Calu3 (cell line): ENCODE results near the gene OR5C1. TPM values are rescaled to one million over a fixed set of nuclear protein-coding genes. Genes with fewer than 3 reads are reported as not detected.

Experiments
- BruUV-seq: library from RNA; stranded (reverse); fragments of 400-500 nt; replicated peaks from 2 replicates; lab custom pipeline; 2021; lab: Mats Ljungman, UMichigan
- CTCF ChIA-PET: fragments of 300-600 bp; sonication (Branson Sonifier 250); formaldehyde crosslinking; loops from one replicate; lab custom pipeline; 2022; ENCODE audit warnings: antibody characterized with exemption; lab: Charles Lee
- DNase-seq: peaks from one replicate; pipeline ENCODE4 v3.0.0; 2022
- H3K27ac Mint-ChIP-seq: one replicate; pipeline ENCODE4 v1.8.0; 2022; ENCODE audit warnings: mixed read lengths; ENCODE audit not compliant: unreplicated experiment
- H3K27me3 Mint-ChIP-seq: one replicate; pipeline ENCODE4 v1.8.0; 2022; ENCODE audit warnings: mixed read lengths; ENCODE audit not compliant: unreplicated experiment
- H3K36me3 Mint-ChIP-seq: one replicate; pipeline ENCODE4 v1.8.0; 2022; ENCODE audit warnings: mild to moderate bottlenecking, moderate library complexity, mixed read lengths; ENCODE audit not compliant: insufficient read depth, unreplicated experiment
- H3K4me1 Mint-ChIP-seq: one replicate; pipeline ENCODE4 v1.8.0; 2022; ENCODE audit warnings: mild to moderate bottlenecking, low read depth, mixed read lengths; ENCODE audit not compliant: unreplicated experiment
- H3K4me3 Mint-ChIP-seq: one replicate; pipeline ENCODE4 v1.8.0; 2022; ENCODE audit warnings: mild to moderate bottlenecking, low read depth, moderate library complexity, mixed read lengths; ENCODE audit not compliant: unreplicated experiment
- H3K9me3 Mint-ChIP-seq: one replicate; pipeline ENCODE4 v1.8.0; 2022; ENCODE audit warnings: low read depth, mixed read lengths; ENCODE audit not compliant: unreplicated experiment
- intact Hi-C: fragments of 100-400 bp; cut with micrococcal nuclease; formaldehyde crosslinking; loops from one replicate; pipeline ENCODE4 v1.10.0; 2022; ENCODE audit not compliant: unreplicated experiment
- total RNA-seq: library from RNA; stranded (reverse); gene quantifications from 2 replicates; pipeline ENCODE4 v1.2.3, GENCODE V29; 2022
- TF ChIP-seq, protein P1 (sequence below): fragments of 200-600 bp; IDR thresholded peaks from one replicate; pipeline ENCODE4 v1.8.0; 2022; ENCODE audit warnings: antibody characterized with exemption; ENCODE audit not compliant: unreplicated experiment

OR5C1 gene
- total RNA-seq, 1 experiment from 2014 or later = not detected

DNA sequence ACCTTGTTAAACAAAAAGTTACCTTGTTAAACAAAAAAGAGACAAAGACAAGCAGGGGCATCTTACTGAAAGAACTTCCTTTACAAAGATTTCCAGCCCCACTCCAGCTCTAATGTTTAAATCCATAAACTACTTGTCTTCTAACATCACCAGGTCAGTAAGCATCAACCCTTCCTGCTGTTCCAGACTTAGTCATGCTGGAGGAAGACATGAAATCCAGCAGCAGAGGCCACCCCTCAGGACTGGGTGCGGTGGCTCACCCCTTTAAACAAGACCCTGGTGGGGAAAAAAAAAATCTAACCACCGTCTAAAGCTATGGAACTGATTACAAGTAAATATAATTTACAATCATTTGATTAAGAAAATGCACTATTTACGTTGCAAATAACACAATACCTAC lies 30.6 kb downstream of the OR5C1 start:
- Mint-ChIP-seq H3K36me3 (peaks cover 6% of the 10 kb centered on the region), H3K27ac (no peak overlapping the region), H3K9me3 (no peaks in the 10 kb centered on the region), H3K4me3 (no peak overlapping the region), H3K4me1 (no peaks in the 10 kb centered on the region), H3K27me3 (no peaks in the 10 kb centered on the region)
- TF ChIP-seq, protein P1, sequence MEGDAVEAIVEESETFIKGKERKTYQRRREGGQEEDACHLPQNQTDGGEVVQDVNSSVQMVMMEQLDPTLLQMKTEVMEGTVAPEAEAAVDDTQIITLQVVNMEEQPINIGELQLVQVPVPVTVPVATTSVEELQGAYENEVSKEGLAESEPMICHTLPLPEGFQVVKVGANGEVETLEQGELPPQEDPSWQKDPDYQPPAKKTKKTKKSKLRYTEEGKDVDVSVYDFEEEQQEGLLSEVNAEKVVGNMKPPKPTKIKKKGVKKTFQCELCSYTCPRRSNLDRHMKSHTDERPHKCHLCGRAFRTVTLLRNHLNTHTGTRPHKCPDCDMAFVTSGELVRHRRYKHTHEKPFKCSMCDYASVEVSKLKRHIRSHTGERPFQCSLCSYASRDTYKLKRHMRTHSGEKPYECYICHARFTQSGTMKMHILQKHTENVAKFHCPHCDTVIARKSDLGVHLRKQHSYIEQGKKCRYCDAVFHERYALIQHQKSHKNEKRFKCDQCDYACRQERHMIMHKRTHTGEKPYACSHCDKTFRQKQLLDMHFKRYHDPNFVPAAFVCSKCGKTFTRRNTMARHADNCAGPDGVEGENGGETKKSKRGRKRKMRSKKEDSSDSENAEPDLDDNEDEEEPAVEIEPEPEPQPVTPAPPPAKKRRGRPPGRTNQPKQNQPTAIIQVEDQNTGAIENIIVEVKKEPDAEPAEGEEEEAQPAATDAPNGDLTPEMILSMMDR = no peak
- intact Hi-C loops = no loop called here
- BruUV-seq = no TSS peak
- CTCF ChIA-PET = interaction anchor here (0.9 kb wide), 1 partner anchor 9 kb away, joined by 3 read pairs; the partner anchor contains the start of gene PDCL
- DNase-seq = no peak

DNA sequence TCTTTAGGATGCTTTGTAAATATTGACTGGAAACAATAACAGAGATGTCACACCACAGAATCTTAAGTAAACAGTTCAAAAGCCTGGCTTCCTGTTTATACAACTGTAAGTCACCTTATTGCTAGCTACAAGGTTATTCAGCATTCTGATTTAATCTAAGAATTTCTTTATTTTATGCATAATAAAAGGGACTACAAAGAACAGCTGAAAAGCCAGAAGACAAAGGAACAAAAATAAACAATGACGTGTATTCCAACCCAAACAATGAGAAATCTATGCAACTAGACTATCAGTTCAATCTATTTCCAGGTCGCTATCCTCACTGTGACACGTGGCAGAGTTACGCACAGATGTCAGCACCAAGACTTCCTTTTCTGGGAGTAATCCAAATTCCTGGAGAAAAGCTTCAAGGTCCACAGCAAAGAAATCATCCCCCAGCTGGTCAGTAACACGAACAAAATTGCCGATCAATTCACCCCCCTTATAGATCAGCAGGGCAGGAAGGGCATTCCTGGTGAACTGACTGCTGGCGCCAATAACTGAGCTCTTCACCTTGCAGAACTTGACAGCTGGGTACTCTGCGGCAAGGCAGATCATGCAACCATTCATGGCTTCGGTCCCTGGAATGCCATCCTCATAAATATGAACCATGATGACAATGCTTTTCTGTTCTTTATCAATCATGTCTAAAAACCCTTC lies 31.2 kb downstream of the OR5C1 start:
- no peak overlapping the region for H3K4me3 Mint-ChIP-seq
- H3K4me1 Mint-ChIP-seq = no peaks in the 10 kb centered on the region
- CTCF ChIA-PET = no interaction called here
- no peak for DNase-seq
- peaks cover 6% of the 10 kb centered on the region for H3K36me3 Mint-ChIP-seq
- no peak overlapping the region for H3K27ac Mint-ChIP-seq
- no peaks in the 10 kb centered on the region for H3K9me3 Mint-ChIP-seq
- TF ChIP-seq, protein P1 = no peak
- no TSS peak for BruUV-seq
- H3K27me3 Mint-ChIP-seq = no peaks in the 10 kb centered on the region
- intact Hi-C loops = no loop called here

DNA sequence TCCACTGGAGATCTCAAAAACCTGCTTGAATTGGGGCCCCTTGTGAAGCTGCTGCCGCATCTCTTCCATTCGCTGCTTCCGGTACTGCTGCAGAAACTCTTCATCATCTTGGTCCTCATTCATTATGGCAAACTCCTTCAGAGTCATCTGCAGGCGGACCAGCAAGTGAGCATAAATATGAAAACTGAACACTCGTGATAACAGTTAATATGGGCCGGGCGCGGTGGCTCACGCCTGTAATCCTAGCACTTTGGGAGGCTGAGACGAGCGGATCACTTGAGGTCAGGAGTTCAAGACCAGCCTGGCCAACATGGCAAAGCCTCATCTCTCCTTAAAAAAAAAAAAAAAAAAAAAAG lies 31.7 kb downstream of the OR5C1 start:
- Mint-ChIP-seq H3K9me3 (no peaks in the 10 kb centered on the region), H3K4me1 (no peaks in the 10 kb centered on the region), H3K36me3 (peaks cover 6% of the 10 kb centered on the region), H3K27me3 (no peaks in the 10 kb centered on the region), H3K4me3 (no peak overlapping the region), H3K27ac (no peak overlapping the region)
- intact Hi-C loops = no loop called here
- CTCF ChIA-PET = no interaction called here
- BruUV-seq = no TSS peak
- TF ChIP-seq, protein P1 = no peak
- DNase-seq = no peak

DNA sequence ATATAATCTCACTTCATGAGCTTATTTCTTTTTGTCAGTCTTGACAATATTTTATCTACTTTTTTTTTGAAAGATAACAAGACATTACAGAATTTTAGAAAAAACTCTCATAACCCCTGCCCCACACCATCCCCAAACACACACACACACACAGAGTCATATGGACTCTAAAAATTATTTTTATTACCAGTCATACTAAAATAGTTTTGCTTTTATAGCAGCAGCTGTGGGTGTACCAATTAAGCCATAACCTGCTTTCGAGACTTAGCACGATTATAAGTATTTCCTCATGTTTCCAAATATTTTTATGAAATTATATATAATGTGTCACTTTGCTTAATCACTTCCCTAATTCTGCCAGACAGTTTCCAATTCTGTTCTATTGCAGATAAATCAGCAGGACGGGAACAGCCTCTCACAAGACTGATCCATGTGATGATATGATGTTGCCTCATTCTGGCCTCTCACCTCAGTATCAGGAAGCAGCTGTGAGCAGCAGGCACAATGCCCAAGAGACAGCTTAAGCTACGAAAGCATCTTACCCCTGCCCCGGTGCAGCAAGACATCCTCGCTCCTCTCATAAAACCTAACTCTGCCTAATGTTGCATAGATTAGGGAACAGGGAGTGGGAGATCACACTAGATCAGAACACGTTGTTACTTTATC lies 32.7 kb downstream of the OR5C1 start:
- Mint-ChIP-seq H3K9me3 (no peaks in the 10 kb centered on the region), H3K36me3 (peaks cover 6% of the 10 kb centered on the region), H3K4me1 (no peaks in the 10 kb centered on the region), H3K27me3 (no peaks in the 10 kb centered on the region), H3K27ac (no peak overlapping the region), H3K4me3 (no peak overlapping the region)
- DNase-seq = no peak
- intact Hi-C loops = no loop called here
- no TSS peak for BruUV-seq
- TF ChIP-seq, protein P1 = no peak
- CTCF ChIA-PET = no interaction called here
